ENCODE results near the gene DPH3. TPM values are rescaled to one million over a fixed set of nuclear protein-coding genes. Genes with fewer than 3 reads are reported as not detected.

Gene DPH3
- total RNA-seq, 6 experiments from 2014 or later, result 35.5 to 49.8 (median 44.3) TPM

DNA sequence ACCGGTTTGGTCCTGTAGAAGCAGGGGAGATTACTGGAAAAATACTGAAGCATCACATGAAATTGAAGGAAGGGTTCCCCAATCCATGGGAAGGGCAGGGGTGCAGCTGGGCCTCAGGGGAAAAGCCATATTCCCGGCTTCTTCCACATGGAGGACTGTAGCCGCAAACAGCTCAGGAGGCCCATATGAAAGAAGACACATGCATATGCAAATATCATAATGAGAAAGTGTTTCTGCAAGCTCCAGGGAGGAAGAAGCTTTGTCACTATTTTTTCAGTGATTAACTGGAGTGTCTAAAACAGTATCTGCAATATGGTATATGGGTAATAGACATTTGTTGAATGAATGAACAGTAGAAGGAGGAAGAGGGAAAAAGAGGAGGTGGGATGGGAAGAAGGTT, 19.1 kb downstream of the DPH3 start:
- no peak overlapping the region for H3K27ac Mint-ChIP-seq

DNA sequence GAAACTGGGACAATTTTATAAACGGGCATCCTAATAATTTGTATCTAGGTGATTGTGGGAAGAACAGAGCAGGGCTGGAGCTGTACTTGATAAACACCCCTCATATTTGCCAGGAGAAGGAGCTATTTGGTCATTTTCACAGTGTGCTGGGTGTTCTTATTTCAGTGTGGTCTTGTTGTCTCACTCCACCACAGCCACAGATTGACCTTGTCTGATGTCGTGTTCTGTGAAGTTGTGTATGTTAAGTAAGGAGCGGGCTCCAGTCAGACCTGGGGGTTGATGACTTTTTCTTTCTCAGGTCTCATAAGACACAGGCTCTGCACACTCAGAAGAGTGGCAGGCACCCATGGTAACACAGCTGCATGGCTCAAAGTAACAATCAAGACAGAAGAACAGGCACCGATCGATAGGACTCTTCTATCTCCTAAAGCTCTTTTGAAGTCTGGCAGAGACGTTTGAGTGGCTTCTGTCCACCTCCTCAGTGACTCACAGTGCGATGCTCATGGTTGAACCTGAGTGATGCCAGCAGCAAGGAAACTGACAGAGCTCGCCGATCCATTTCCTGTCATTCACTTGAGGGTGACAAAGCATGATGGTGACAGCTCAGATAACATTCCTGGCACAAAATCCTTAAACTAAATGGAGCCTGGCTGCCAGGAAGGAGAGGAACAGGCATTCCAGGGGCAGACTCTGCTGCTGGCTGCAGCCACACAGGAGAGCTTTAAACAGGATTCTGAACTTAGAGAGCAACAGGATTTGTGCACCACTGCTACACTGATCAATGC, 20.8 kb downstream of the DPH3 start:
- DNase-seq, result no peak
- H3K9me3 Mint-ChIP-seq, result no peaks in the 10 kb centered on the region
- H3K27me3 Mint-ChIP-seq (ENCODE audit: insufficient read depth), result no peaks in the 10 kb centered on the region
- TF ChIP-seq, protein P1, sequence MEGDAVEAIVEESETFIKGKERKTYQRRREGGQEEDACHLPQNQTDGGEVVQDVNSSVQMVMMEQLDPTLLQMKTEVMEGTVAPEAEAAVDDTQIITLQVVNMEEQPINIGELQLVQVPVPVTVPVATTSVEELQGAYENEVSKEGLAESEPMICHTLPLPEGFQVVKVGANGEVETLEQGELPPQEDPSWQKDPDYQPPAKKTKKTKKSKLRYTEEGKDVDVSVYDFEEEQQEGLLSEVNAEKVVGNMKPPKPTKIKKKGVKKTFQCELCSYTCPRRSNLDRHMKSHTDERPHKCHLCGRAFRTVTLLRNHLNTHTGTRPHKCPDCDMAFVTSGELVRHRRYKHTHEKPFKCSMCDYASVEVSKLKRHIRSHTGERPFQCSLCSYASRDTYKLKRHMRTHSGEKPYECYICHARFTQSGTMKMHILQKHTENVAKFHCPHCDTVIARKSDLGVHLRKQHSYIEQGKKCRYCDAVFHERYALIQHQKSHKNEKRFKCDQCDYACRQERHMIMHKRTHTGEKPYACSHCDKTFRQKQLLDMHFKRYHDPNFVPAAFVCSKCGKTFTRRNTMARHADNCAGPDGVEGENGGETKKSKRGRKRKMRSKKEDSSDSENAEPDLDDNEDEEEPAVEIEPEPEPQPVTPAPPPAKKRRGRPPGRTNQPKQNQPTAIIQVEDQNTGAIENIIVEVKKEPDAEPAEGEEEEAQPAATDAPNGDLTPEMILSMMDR (IDR thresholded peaks at IDR 0.05), result no peak
- H3K4me3 Mint-ChIP-seq, result no peak overlapping the region
- H3K4me1 Mint-ChIP-seq (ENCODE audit: low read depth), result peaks cover 55% of the 10 kb centered on the region
- H3K27ac Mint-ChIP-seq, result no peak overlapping the region
- no peaks in the 10 kb centered on the region for H3K36me3 Mint-ChIP-seq (ENCODE audit: low read depth)

More for the DNA sequence above, 19.1 kb downstream of the DPH3 start:
- H3K27me3 Mint-ChIP-seq (ENCODE audit: insufficient read depth), result no peaks in the 10 kb centered on the region
- peaks cover 38% of the 10 kb centered on the region for H3K4me1 Mint-ChIP-seq (ENCODE audit: low read depth)
- no peaks in the 10 kb centered on the region for H3K36me3 Mint-ChIP-seq (ENCODE audit: low read depth)
- H3K9me3 Mint-ChIP-seq, result no peaks in the 10 kb centered on the region
- TF ChIP-seq, protein P1 (IDR thresholded peaks at IDR 0.05), result no peak
- H3K4me3 Mint-ChIP-seq, result no peak overlapping the region
- no peak for DNase-seq

DNA sequence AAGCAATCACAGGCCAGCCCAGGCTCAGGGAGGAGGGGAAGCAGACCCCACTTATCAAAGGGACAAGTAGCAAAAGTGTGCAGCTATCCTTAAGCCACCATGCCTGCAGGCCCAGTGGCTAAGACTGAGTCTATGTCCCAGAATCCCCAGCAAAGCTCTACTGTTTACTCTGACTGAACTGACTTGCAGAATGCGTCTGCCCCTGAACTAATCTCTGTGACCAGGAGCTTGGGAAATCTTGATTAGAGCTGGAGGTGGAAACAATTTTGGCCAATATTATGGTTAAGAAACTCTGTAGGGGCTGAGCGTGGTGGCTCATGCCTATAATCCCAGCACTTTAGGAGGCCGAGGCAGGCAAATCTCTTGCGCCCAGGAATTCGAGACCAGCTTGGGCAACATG, 22.6 kb downstream of the DPH3 start:
- no peak overlapping the region for H3K4me3 Mint-ChIP-seq

DNA sequence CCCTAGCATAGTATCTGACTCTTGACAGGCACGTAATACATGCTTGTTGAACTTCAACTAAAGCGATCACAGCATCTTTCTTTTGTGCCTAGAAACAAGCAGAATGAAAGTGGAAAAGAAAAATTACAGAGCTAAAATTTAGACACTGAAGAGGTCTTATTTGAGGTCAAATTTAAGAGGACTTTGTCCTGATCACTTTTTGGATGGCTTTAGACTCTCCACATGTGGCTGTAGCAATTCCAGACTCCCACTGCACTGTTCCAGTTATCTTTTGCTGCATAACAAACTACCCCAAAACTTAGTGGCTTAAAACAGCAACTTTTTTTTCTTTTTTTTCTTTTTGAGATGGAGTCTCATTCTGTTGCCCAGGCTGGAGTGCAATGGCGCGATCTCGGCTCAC, 23.5 kb downstream of the DPH3 start:
- H3K36me3 Mint-ChIP-seq (ENCODE audit: low read depth), result no peaks in the 10 kb centered on the region
- no peaks in the 10 kb centered on the region for H3K9me3 Mint-ChIP-seq
- peaks cover 39% of the 10 kb centered on the region for H3K4me1 Mint-ChIP-seq (ENCODE audit: low read depth)
- H3K27me3 Mint-ChIP-seq (ENCODE audit: insufficient read depth), result no peaks in the 10 kb centered on the region
- H3K27ac Mint-ChIP-seq, result no peak overlapping the region
- TF ChIP-seq, protein P1 (IDR thresholded peaks at IDR 0.05), result no peak
- no peak overlapping the region for H3K4me3 Mint-ChIP-seq
- DNase-seq, result no peak

More for the DNA sequence above, 22.6 kb downstream of the DPH3 start:
- Mint-ChIP-seq H3K27me3 (ENCODE audit: insufficient read depth) (no peaks in the 10 kb centered on the region), H3K9me3 (no peaks in the 10 kb centered on the region), H3K4me1 (ENCODE audit: low read depth) (peaks cover 46% of the 10 kb centered on the region), H3K27ac (no peak overlapping the region), H3K36me3 (ENCODE audit: low read depth) (no peaks in the 10 kb centered on the region)
- no peak for DNase-seq
- TF ChIP-seq, protein P1 (IDR thresholded peaks at IDR 0.05), result no peak

DNA sequence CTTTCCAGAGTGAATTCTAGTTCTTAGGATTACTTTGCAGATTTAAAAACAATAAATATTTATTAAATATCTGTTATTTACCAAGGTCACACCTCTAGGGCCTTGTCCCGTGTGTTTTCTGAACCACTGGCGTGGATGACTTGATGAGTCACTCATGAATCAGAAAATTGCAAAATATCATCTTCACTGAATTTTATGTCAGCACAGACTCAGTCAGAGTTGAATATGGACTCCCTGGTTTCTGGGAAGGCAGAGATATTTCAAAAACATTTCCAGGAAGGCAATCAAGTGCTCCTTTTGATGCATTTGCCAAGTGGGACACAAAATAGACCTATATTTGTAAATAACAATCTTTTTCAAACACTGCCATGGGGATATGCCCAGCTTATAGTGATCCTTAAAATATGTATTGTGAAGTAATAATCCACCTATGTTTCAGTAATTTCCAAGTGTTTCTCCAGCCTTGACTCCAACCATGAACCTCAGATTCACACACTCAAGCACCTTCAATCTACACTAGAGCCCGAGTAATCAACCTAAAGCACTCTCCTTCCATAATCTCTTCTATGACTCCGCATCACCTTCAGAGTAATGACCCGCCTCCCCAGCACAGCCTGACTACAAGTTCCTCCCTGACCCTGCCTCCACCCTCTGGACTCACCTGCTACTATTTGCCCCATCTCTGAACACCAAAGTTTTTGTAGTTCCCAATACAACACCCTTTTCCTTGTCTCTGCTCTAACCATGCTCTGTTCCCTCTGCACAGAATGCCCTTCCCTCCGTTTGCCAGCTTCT, 24.3 kb downstream of the DPH3 start:
- Mint-ChIP-seq H3K9me3 (no peaks in the 10 kb centered on the region), H3K4me1 (ENCODE audit: low read depth) (peaks cover 39% of the 10 kb centered on the region), H3K36me3 (ENCODE audit: low read depth) (no peaks in the 10 kb centered on the region), H3K4me3 (no peak overlapping the region; the same call in 1 of the 2 replicates), H3K27me3 (ENCODE audit: insufficient read depth) (no peaks in the 10 kb centered on the region), H3K27ac (peak overlapping the region; percentile 29)
- TF ChIP-seq, protein P1 (IDR thresholded peaks at IDR 0.05), result no peak
- DNase-seq, result peak; percentile 64
